K562 (cell line): Measurements from ENCODE around the gene HES3. TPM values are rescaled to one million over a fixed set of nuclear protein-coding genes. Genes with fewer than 3 reads are reported as not detected.

Experiments used
- ATAC-seq: fragments of 200-7000 bp; cut with Tn5 transposase; 3 replicates; pipeline ENCODE4 v1.9.1; 2020; ENCODE audit warnings: moderate library complexity
- BruUV-seq: library from RNA; stranded (reverse); fragments of 400-500 nt; replicated peaks from 2 replicates; lab custom pipeline; 2021; lab: Mats Ljungman, UMichigan
- CTCF ChIA-PET: fragments of 300-600 bp; formaldehyde crosslinking; extraction: SDS; loops from one replicate; lab custom pipeline; 2021; ENCODE audit warnings: low intra/inter-chr PET ratio; lab: Yijun Ruan, JAX
- POLR2A ChIA-PET: fragments of 300-600, 350-650 bp; sonication (Branson Sonifier 250); formaldehyde crosslinking; extraction: SDS; loops from one replicate; lab custom pipeline; 2021; ENCODE audit warnings: antibody characterized with exemption, inconsistent platforms; lab: Yijun Ruan, JAX
- DNase-seq, 4 experiments: peaks; one replicate each; pipeline versions ENCODE4 v3.0.0 to v3.0.0-alpha.2; 2011 to 2018; ENCODE audit warnings: low spot score in 3 of 4, mixed read lengths in 3 of 4; ENCODE audit errors: extremely low read depth in 1 of 4
- FAIRE-seq: peaks from 2 replicates; lab custom pipeline; 2011; peaks lifted over from hg19 to GRCh38; lab: Jason Lieb, UNC
- H2AFZ ChIP-seq: 2 replicates; pipeline ENCODE4 v1.6.0; 2011; ENCODE audit warnings: low read depth, low read length, control low read depth, inconsistent platforms
- H3K27ac ChIP-seq: fragments of 200-600 bp; 3 replicates; pipeline ENCODE4 v1.8.0; 2011; ENCODE audit warnings: low read depth, mild to moderate bottlenecking, control low read depth, inconsistent platforms, low read length, moderate library complexity, mixed read lengths; ENCODE audit errors: extremely low read depth
- H3K27me3 ChIP-seq, 2 experiments: fragments of 300-600 bp in 1 of 2; 2 replicates in 1 of 2; 3 replicates in 1 of 2; pipeline versions ENCODE4 v1.6.0 to v1.8.0; 2011; ENCODE audit warnings: inconsistent platforms in 2 of 2, low read length in 2 of 2, mild to moderate bottlenecking in 1 of 2, mixed read lengths in 1 of 2, moderate library complexity in 1 of 2; ENCODE audit not compliant: control insufficient read depth in 2 of 2, insufficient read depth in 2 of 2
- H3K36me3 ChIP-seq: fragments of 300-600 bp; 3 replicates; pipeline ENCODE4 v1.8.0; 2011; ENCODE audit warnings: mild to moderate bottlenecking, low read length, inconsistent platforms; ENCODE audit not compliant: control insufficient read depth, insufficient read depth
- H3K4me1 ChIP-seq, 2 experiments: fragments of 200-600 bp in 1 of 2; replicated peaks in 1 of 2; 2 replicates in 1 of 2; 3 replicates in 1 of 2; pipeline versions ENCODE4 v1.5.1 to v1.8.0; 2011; ENCODE audit warnings: inconsistent platforms in 2 of 2, low read length in 2 of 2, mild to moderate bottlenecking in 1 of 2, mixed read lengths in 1 of 2, moderate library complexity in 1 of 2; ENCODE audit not compliant: control insufficient read depth in 2 of 2, insufficient read depth in 2 of 2
- H3K4me2 ChIP-seq: 2 replicates; pipeline ENCODE4 v1.6.1; 2011; ENCODE audit warnings: low read length, control low read depth, inconsistent platforms, mixed read lengths; ENCODE audit not compliant: insufficient read depth
- H3K4me3 ChIP-seq: fragments of 200-600 bp; sonication (generic), shearing (Covaris generic); 2 replicates; pipeline ENCODE4 v1.5.1; 2016; ENCODE audit warnings: control low read depth, inconsistent platforms
- H3K79me2 ChIP-seq: fragments of 200-600 bp; 3 replicates; pipeline ENCODE4 v1.8.0; 2011; ENCODE audit warnings: low read length, inconsistent platforms; ENCODE audit not compliant: control insufficient read depth, insufficient read depth
- H3K9ac ChIP-seq, 2 experiments: 2 replicates each; pipeline versions ENCODE4 v1.6.0 to v1.6.1; 2011; ENCODE audit warnings: low read depth in 2 of 2, low read length in 2 of 2, control low read depth in 1 of 2, inconsistent platforms in 1 of 2, mild to moderate bottlenecking in 1 of 2, mixed read lengths in 1 of 2; ENCODE audit not compliant: insufficient read depth in 1 of 2
- H3K9me1 ChIP-seq: one replicate; pipeline ENCODE4 v1.6.0; 2011; ENCODE audit warnings: inconsistent platforms, mild to moderate bottlenecking, low read length, moderate library complexity; ENCODE audit not compliant: control insufficient read depth, insufficient read depth
- H3K9me3 ChIP-seq: replicated peaks from 2 replicates; pipeline ENCODE4 v1.5.1; 2011; ENCODE audit warnings: low read depth, low read length, inconsistent platforms; ENCODE audit not compliant: control insufficient read depth, insufficient read depth
- H4K20me1 ChIP-seq: replicated peaks from 2 replicates; pipeline ENCODE4 v1.6.1; 2011; ENCODE audit warnings: low read length, inconsistent platforms, mixed read lengths; ENCODE audit not compliant: control insufficient read depth, insufficient read depth
- EP300 ChIP-seq: IDR thresholded peaks from 2 replicates; pipeline ENCODE4 v1.6.1; 2012; ENCODE audit warnings: low read length, improper control_type of control experiment
- GATAD2B ChIP-seq: fragments of 450-650 bp; IDR thresholded peaks from 2 replicates; pipeline ENCODE4 v1.6.1; 2017; ENCODE audit warnings: mild to moderate bottlenecking, borderline replicate concordance
- POLR2G ChIP-seq: fragments of 200-400 bp; formaldehyde crosslinking; IDR thresholded peaks from 2 replicates; pipeline ENCODE4 v1.6.1; 2017; ENCODE audit warnings: low read depth, mild to moderate bottlenecking, antibody characterized with exemption, low read length, moderate library complexity
- WGBS: fragments of 100-300 bp; shearing (Covaris generic); methylation state at CpG from one replicate; pipeline ENCODE4 v1.1.6; 2016; ENCODE audit warnings: low coverage, mixed read lengths; ENCODE audit not compliant: insufficient coverage; ENCODE audit errors: missing lambda C conversion rate; 5-methylcytosine and 5-hydroxymethylcytosine counted together
- in situ Hi-C: fragments of 300-500 bp; cut with MboI; formaldehyde crosslinking; loops from 4 replicates; pipeline ENCODE4 v1.15.0; 2018; ENCODE audit warnings: inconsistent platforms, mixed read lengths
- intact Hi-C: fragments of 100-400 bp; cut with micrococcal nuclease; formaldehyde crosslinking; loops from 2 replicates; pipeline ENCODE4 v1.14.2; 2022
- polyA plus RNA-seq, 8 experiments: library from polyadenylated mRNA; depleted of rRNA in 4 of 8; stranded (reverse) in 5 of 8; unstranded in 3 of 8; fragments of >200 nt; fragmentation: Nextera tagmentation in 2 of 8; fragmentation: Illumina TruSeq in 1 of 8; extraction: Ambion mirVana in 2 of 8; extraction: Trizol in 1 of 8; gene quantifications; 2 replicates each; pipeline versions ENCODE4 v1.2.1 to v1.2.3, GENCODE V29; 2011 to 2014; ENCODE audit warnings: inconsistent platforms in 1 of 8, missing spikeins in 1 of 8
- total RNA-seq, 7 experiments: library from RNA; depleted of rRNA in 6 of 7; stranded (reverse); fragments of >200 nt in 6 of 7; fragmentation: Illumina TruSeq in 2 of 7; extraction: Trizol in 2 of 7; gene quantifications; 2 replicates each; pipeline versions ENCODE4 v1.2.1 to v1.2.3, GENCODE V29; 2011 to 2021; ENCODE audit warnings: low replicate concordance in 1 of 7
- TF ChIP-seq, protein P1 (sequence below), 2 experiments: fragments of 450-650 bp; IDR thresholded peaks; 2 replicates each; pipeline ENCODE4 v1.6.1; 2018; ENCODE audit warnings: mild to moderate bottlenecking in 2 of 2, low read depth in 1 of 2; ENCODE audit not compliant: partially characterized antibody in 2 of 2

The HES3 gene
- total and polyA plus RNA-seq, 9 of the 15 experiments (the other 6 are each of a cell fraction or from before 2014, with no cell fraction given) = not detected

DNA sequence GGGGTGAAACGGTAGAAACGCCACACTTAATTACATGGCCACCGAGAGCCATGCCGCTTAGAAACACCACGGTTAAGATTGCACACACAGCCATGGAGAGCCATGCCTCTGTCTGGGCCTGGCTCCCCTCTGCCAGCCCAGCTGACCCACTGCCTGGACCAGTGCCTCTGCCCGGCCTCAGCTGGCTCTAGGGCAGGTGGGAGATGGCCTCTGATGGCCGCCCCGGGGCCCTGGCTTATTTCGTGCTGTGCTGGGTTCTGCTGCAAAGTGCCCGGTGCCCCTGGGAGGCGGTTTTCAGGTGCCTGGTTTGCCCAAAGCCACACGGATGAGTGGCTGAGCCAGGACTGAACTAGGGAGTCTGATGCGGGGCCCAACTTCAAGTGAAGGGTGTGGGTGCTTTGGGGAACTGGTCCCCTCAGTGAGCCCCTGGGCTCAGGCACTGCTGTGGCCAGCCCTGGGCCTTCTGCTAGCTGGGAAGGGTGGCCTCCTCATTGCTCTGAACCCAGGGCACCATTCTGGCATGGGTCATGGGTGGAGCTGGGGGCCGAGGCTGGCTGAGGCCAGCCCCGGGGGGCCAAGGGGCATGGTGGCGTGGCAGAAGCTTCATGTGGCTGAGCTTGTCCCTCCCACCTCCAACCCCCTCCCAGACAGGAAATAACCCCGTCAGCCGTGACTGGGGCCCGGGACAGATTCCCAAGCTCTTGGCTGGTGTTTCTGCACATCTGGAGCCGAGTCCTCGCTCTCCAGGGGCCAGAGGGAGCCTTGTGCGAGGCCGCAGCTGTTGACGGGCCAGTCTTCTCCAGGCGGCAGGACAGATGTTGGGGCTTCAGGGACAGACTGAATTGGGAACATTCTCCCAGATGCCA lies 18.8 kb downstream of the HES3 start:
- intact Hi-C loops (no loop called here), in situ Hi-C loops (loop anchor here (25.0 kb wide), 1 partner anchor 950 kb away; no protein-coding TSS in a partner anchor)
- H3K9me3 ChIP-seq = no peaks in the 10 kb centered on the region
- H3K4me3 ChIP-seq = no peak overlapping the region
- FAIRE-seq (no peak), DNase-seq (no peak), ATAC-seq (no peak)
- peaks cover 0 to 10% of the 10 kb centered on the region in 2 experiments; a peak in 2 of 5 replicates for H3K27me3 ChIP-seq
- no peak overlapping the region for H3K4me2 ChIP-seq
- CTCF ChIA-PET = no interaction called here
- H3K36me3 ChIP-seq = no peaks in the 10 kb centered on the region; the same call in 1 of the 3 replicates
- peaks cover 0 to 66% of the 10 kb centered on the region in 2 experiments; a peak in 3 of 5 replicates for H3K4me1 ChIP-seq
- H3K79me2 ChIP-seq = no peaks in the 10 kb centered on the region
- H3K9me1 ChIP-seq = no peaks in the 10 kb centered on the region
- peaks cover 29% of the 10 kb centered on the region for H4K20me1 ChIP-seq
- BruUV-seq = no TSS peak
- TF ChIP-seq GATAD2B (no peak), EP300 (no peak), POLR2G (0 out of 2 replicates have a peak, but pooled peaks have one; percentile 28)
- TF ChIP-seq, protein P1, sequence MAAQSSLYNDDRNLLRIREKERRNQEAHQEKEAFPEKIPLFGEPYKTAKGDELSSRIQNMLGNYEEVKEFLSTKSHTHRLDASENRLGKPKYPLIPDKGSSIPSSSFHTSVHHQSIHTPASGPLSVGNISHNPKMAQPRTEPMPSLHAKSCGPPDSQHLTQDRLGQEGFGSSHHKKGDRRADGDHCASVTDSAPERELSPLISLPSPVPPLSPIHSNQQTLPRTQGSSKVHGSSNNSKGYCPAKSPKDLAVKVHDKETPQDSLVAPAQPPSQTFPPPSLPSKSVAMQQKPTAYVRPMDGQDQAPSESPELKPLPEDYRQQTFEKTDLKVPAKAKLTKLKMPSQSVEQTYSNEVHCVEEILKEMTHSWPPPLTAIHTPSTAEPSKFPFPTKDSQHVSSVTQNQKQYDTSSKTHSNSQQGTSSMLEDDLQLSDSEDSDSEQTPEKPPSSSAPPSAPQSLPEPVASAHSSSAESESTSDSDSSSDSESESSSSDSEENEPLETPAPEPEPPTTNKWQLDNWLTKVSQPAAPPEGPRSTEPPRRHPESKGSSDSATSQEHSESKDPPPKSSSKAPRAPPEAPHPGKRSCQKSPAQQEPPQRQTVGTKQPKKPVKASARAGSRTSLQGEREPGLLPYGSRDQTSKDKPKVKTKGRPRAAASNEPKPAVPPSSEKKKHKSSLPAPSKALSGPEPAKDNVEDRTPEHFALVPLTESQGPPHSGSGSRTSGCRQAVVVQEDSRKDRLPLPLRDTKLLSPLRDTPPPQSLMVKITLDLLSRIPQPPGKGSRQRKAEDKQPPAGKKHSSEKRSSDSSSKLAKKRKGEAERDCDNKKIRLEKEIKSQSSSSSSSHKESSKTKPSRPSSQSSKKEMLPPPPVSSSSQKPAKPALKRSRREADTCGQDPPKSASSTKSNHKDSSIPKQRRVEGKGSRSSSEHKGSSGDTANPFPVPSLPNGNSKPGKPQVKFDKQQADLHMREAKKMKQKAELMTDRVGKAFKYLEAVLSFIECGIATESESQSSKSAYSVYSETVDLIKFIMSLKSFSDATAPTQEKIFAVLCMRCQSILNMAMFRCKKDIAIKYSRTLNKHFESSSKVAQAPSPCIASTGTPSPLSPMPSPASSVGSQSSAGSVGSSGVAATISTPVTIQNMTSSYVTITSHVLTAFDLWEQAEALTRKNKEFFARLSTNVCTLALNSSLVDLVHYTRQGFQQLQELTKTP (IDR thresholded peaks at IDR 0.05; ENCODE audit: low read depth in 1 of 2, partially characterized antibody in 2 of 2) = no peak
- POLR2A ChIA-PET = interaction anchor here (0.6 to 0.7 kb wide), 2 partner anchors 63 to 86 kb away, joined by 3 to 4 read pairs; no protein-coding TSS in a partner anchor
- H2AFZ ChIP-seq = no peak overlapping the region
- H3K27ac ChIP-seq = no peak overlapping the region
- peak overlapping the region in 1 of 2 experiments; percentile 61; a peak in 1 of 4 replicates for H3K9ac ChIP-seq
- WGBS = 64% methylated on average over 25 of the region's 25 CpGs
